SU-DHL-6 (cell line): ENCODE results near the gene DPM3.

Experiments used
- H2AFZ ChIP-seq: fragments of 200-600 bp; sonication (generic); 2 replicates; pipeline ENCODE4 v1.6.1; 2014; ENCODE audit warnings: low read depth, mild to moderate bottlenecking, moderate library complexity, mixed read lengths, antibody characterized with exemption, low read length; ENCODE audit not compliant: severe bottlenecking
- H3F3A ChIP-seq: fragments of 200-600 bp; shearing (Covaris generic); 2 replicates; pipeline ENCODE4 v1.6.0; 2016; ENCODE audit warnings: antibody characterized with exemption, mild to moderate bottlenecking; ENCODE audit not compliant: insufficient read depth
- H3K27ac ChIP-seq: fragments of 200-600 bp; sonication (generic); 2 replicates; pipeline ENCODE4 v1.5.1; 2016; ENCODE audit warnings: low read depth, mild to moderate bottlenecking, low read length, moderate library complexity, mixed read lengths
- H3K27me3 ChIP-seq: fragments of 200-600 bp; sonication (generic), shearing (Covaris generic); 2 replicates; pipeline ENCODE4 v1.6.0; 2014; ENCODE audit warnings: mild to moderate bottlenecking, low read length
- H3K36me3 ChIP-seq: fragments of 200-600 bp; sonication (generic); 2 replicates; pipeline ENCODE4 v1.6.1; 2014; ENCODE audit warnings: mild to moderate bottlenecking, low read length, mixed read lengths
- H3K4me2 ChIP-seq: fragments of 300-600, 200-600 bp; shearing (Covaris generic), sonication (generic); 2 replicates; pipeline ENCODE4 v1.6.0; 2014; ENCODE audit warnings: low read length, low read depth, mild to moderate bottlenecking; ENCODE audit not compliant: poor library complexity, severe bottlenecking
- H3K4me3 ChIP-seq: fragments of 200-600 bp; sonication (generic); 2 replicates; pipeline ENCODE4 v1.5.1; 2014; ENCODE audit warnings: antibody characterized with exemption, low read length, mild to moderate bottlenecking, mixed read lengths; ENCODE audit not compliant: insufficient read depth, poor library complexity, severe bottlenecking
- H3K79me2 ChIP-seq: fragments of 200-600 bp; sonication (generic); 2 replicates; pipeline ENCODE4 v1.6.1; 2014; ENCODE audit warnings: mild to moderate bottlenecking, low read length, moderate library complexity; ENCODE audit not compliant: insufficient read depth
- H3K9ac ChIP-seq: fragments of 200-600 bp; sonication (generic); 2 replicates; pipeline ENCODE4 v1.7.0; 2014; ENCODE audit warnings: mild to moderate bottlenecking, low read length
- H3K9me2 ChIP-seq: fragments of 200-600 bp; sonication (generic); replicated peaks from 2 replicates; pipeline ENCODE4 v1.6.1; 2014; ENCODE audit warnings: low read length; ENCODE audit not compliant: insufficient read depth
- H3K9me3 ChIP-seq: fragments of 200-600 bp; sonication (generic); 2 replicates; pipeline ENCODE4 v1.6.1; 2014; ENCODE audit warnings: low read length, mixed read lengths; ENCODE audit not compliant: insufficient read depth
- H4K20me1 ChIP-seq: fragments of 200-600 bp; sonication (generic); 2 replicates; pipeline ENCODE4 v1.6.1; 2014; ENCODE audit warnings: low read depth, mild to moderate bottlenecking, antibody characterized with exemption, low read length, moderate library complexity, mixed read lengths
- CTCF ChIP-seq: fragments of 200-600 bp; sonication (generic); IDR thresholded peaks from one replicate; pipeline ENCODE4 v1.5.1; 2017; ENCODE audit warnings: antibody characterized with exemption, mild to moderate bottlenecking, low read length, moderate library complexity; ENCODE audit not compliant: insufficient read depth, poor library complexity, severe bottlenecking
- EZH2phosphoT487 ChIP-seq: fragments of 200-600 bp; sonication (generic), shearing (Covaris generic); conservative IDR thresholded peaks from 2 replicates; pipeline ENCODE4 v1.6.1; 2018; ENCODE audit warnings: mild to moderate bottlenecking, antibody characterized with exemption, low read length, moderate library complexity, mixed read lengths

Gene DPM3

GRCh38 chr1:155174324-155175280 lies 34.3 kb upstream of the DPM3 start:
- Histone ChIP-seq H3K36me3 (no peaks in the 10 kb centered on the region), H3K9ac (peak overlapping the region; percentile 98), H3K9me3 (no peaks in the 10 kb centered on the region), H3F3A (peaks cover 7% of the 10 kb centered on the region), H4K20me1 (no peaks in the 10 kb centered on the region), H3K27me3 (no peaks in the 10 kb centered on the region), H3K79me2 (peaks cover 14% of the 10 kb centered on the region), H3K4me2 (peak overlapping the region; percentile 73), H3K27ac (no peak overlapping the region), H2AFZ (no peak overlapping the region), H3K4me3 (peak overlapping the region; percentile 95), H3K9me2 (no peaks in the 10 kb centered on the region)
- TF ChIP-seq EZH2phosphoT487: no peak
- TF ChIP-seq CTCF: no peak

GRCh38 chr1:155173478-155174323 lies 33.4 kb upstream of the DPM3 start, which contains the start of gene TRIM46:
TRIM46 (plus strand) TSS chr1:155173849; CDS start chr1:155173967, 118 bp downstream.
- H2AFZ ChIP-seq: peak within 1 kb of the TSS; percentile 82

More at GRCh38 chr1:155173478-155174323, 33.4 kb upstream of the DPM3 start, which contains the start of gene TRIM46:
- Histone ChIP-seq H3K27me3 (no peaks in the 10 kb centered on the region), H3K36me3 (no peaks in the 10 kb centered on the region), H3K9me3 (no peaks in the 10 kb centered on the region), H3K9me2 (no peaks in the 10 kb centered on the region), H3K9ac (peak within 1 kb of the TSS; percentile 98), H3K4me3 (peak within 1 kb of the TSS; percentile 95), H3F3A (peaks cover 7% of the 10 kb centered on the region), H3K4me2 (peak within 1 kb of the TSS; percentile 73), H3K27ac (peak within 1 kb of the TSS; percentile 76), H4K20me1 (no peaks in the 10 kb centered on the region), H3K79me2 (peaks cover 14% of the 10 kb centered on the region)
- TF ChIP-seq CTCF (no peak), EZH2phosphoT487 (no peak)
